ENCODE measurements around the gene THSD4. TPM values are rescaled to one million over a fixed set of nuclear protein-coding genes. Genes with fewer than 3 reads are reported as not detected.
"Not testable (repeated sequence)": the region's sequence is repeated elsewhere in the genome, so short reads cannot be mapped to it uniquely, and the experiment has no call there.

Gene THSD4
- total and polyA plus RNA-seq, 5 donors from 2014 or later: not detected

- ATAC-seq (ENCODE audit: low read depth in 2 of 2): no peak
- Histone ChIP-seq H3K4me1 (ENCODE audit: control insufficient read depth, insufficient read depth, low read length, poor library complexity, severe bottlenecking) (no peaks in the 10 kb centered on the region), H3K27ac (ENCODE audit: insufficient read depth, low read length, poor library complexity, severe bottlenecking) (no peak overlapping the region), H3K4me3 (ENCODE audit: low read depth, low read length) (no peak overlapping the region), H3K9me3 (ENCODE audit: control insufficient read depth in 2 of 2, low read length in 2 of 2) (no peaks in the 10 kb centered on the region), H3K36me3 (ENCODE audit: control insufficient read depth, insufficient read depth, low read length) (no peaks in the 10 kb centered on the region), H3K27me3 (ENCODE audit: control insufficient read depth, insufficient read depth, low read length) (no peaks in the 10 kb centered on the region)
- H3K27me3 Mint-ChIP-seq: peaks cover 24% of the 10 kb centered on the region
- H3K36me3 Mint-ChIP-seq: no peaks in the 10 kb centered on the region
- H3K9me3 Mint-ChIP-seq: peaks cover 0 to 3% (median 0%) of the 10 kb centered on the region in 7 donors
- no peak overlapping the region for H3K27ac Mint-ChIP-seq
- peaks cover 0 to 3% (median 0%) of the 10 kb centered on the region in 4 donors for H3K4me1 Mint-ChIP-seq
- H3K4me3 Mint-ChIP-seq: no peak overlapping the region
- DNase-seq: no peak
Measured at GRCh38 chr15:71716990-71717389, 601.7 kb downstream of the THSD4 start.

- peaks cover 0 to 3% (median 0%) of the 10 kb centered on the region in 7 donors for H3K9me3 Mint-ChIP-seq
- no peaks in the 10 kb centered on the region for H3K36me3 Mint-ChIP-seq
- H3K27ac Mint-ChIP-seq: no peak overlapping the region
- Histone ChIP-seq H3K27me3 (ENCODE audit: control insufficient read depth, insufficient read depth, low read length) (no peaks in the 10 kb centered on the region), H3K4me1 (ENCODE audit: control insufficient read depth, insufficient read depth, low read length, poor library complexity, severe bottlenecking) (no peaks in the 10 kb centered on the region), H3K36me3 (ENCODE audit: control insufficient read depth, insufficient read depth, low read length) (no peaks in the 10 kb centered on the region), H3K4me3 (ENCODE audit: low read depth, low read length) (no peak overlapping the region), H3K27ac (ENCODE audit: insufficient read depth, low read length, poor library complexity, severe bottlenecking) (no peak overlapping the region), H3K9me3 (ENCODE audit: control insufficient read depth in 2 of 2, low read length in 2 of 2) (no peaks in the 10 kb centered on the region)
- ATAC-seq (ENCODE audit: low read depth in 2 of 2) (no peak), DNase-seq (no peak)
- peaks cover 20% of the 10 kb centered on the region for H3K27me3 Mint-ChIP-seq
- no peaks in the 10 kb centered on the region for H3K4me1 Mint-ChIP-seq
- H3K4me3 Mint-ChIP-seq: no peak overlapping the region
Measured at GRCh38 chr15:71718116-71718910, 603.0 kb downstream of the THSD4 start.

- Histone ChIP-seq H3K4me1 (ENCODE audit: control insufficient read depth, insufficient read depth, low read length, poor library complexity, severe bottlenecking) (no peaks in the 10 kb centered on the region), H3K4me3 (ENCODE audit: low read depth, low read length) (no peak overlapping the region), H3K36me3 (ENCODE audit: control insufficient read depth, insufficient read depth, low read length) (no peaks in the 10 kb centered on the region), H3K27ac (ENCODE audit: insufficient read depth, low read length, poor library complexity, severe bottlenecking) (no peak overlapping the region), H3K9me3 (ENCODE audit: control insufficient read depth in 2 of 2, low read length in 2 of 2) (no peaks in the 10 kb centered on the region), H3K27me3 (ENCODE audit: control insufficient read depth, insufficient read depth, low read length) (no peaks in the 10 kb centered on the region)
- Mint-ChIP-seq H3K4me1 (no peaks in the 10 kb centered on the region), H3K27ac (no peak overlapping the region), H3K27me3 (peaks cover 14% of the 10 kb centered on the region), H3K9me3 (peaks cover 0 to 3% (median 0%) of the 10 kb centered on the region in 7 donors), H3K36me3 (no peaks in the 10 kb centered on the region), H3K4me3 (no peak overlapping the region)
- DNase-seq (no peak), ATAC-seq (ENCODE audit: low read depth in 2 of 2) (no peak)
Measured at GRCh38 chr15:71723344-71723743, 608.1 kb downstream of the THSD4 start.

- H3K4me1 Mint-ChIP-seq; H3K27ac ChIP-seq (ENCODE audit: insufficient read depth, low read length, poor library complexity, severe bottlenecking); H3K4me1 ChIP-seq (ENCODE audit: control insufficient read depth, insufficient read depth, low read length, poor library complexity, severe bottlenecking); H3K36me3 Mint-ChIP-seq; H3K27ac Mint-ChIP-seq; H3K27me3 ChIP-seq (ENCODE audit: control insufficient read depth, insufficient read depth, low read length); DNase-seq; H3K4me3 ChIP-seq (ENCODE audit: low read depth, low read length); H3K9me3 ChIP-seq (ENCODE audit: control insufficient read depth in 2 of 2, low read length in 2 of 2); H3K27me3 Mint-ChIP-seq; ATAC-seq (ENCODE audit: low read depth in 2 of 2); H3K9me3 Mint-ChIP-seq; H3K4me3 Mint-ChIP-seq; H3K36me3 ChIP-seq (ENCODE audit: control insufficient read depth, insufficient read depth, low read length): not testable (repeated sequence)
Measured at GRCh38 chr15:71725207-71725955, 610.1 kb downstream of the THSD4 start.

GRCh38 chr15:71728881-71729280, 613.6 kb downstream of the THSD4 start:
- Histone ChIP-seq H3K4me1 (ENCODE audit: control insufficient read depth, insufficient read depth, low read length, poor library complexity, severe bottlenecking) (no peaks in the 10 kb centered on the region), H3K27me3 (ENCODE audit: control insufficient read depth, insufficient read depth, low read length) (no peaks in the 10 kb centered on the region), H3K9me3 (ENCODE audit: control insufficient read depth in 2 of 2, low read length in 2 of 2) (no peaks in the 10 kb centered on the region), H3K27ac (ENCODE audit: insufficient read depth, low read length, poor library complexity, severe bottlenecking) (no peak overlapping the region), H3K36me3 (ENCODE audit: control insufficient read depth, insufficient read depth, low read length) (no peaks in the 10 kb centered on the region), H3K4me3 (ENCODE audit: low read depth, low read length) (no peak overlapping the region)
- ATAC-seq (ENCODE audit: low read depth in 2 of 2): no peak
- no peak overlapping the region for H3K4me3 Mint-ChIP-seq
- H3K27ac Mint-ChIP-seq: no peak overlapping the region
- no peaks in the 10 kb centered on the region for H3K36me3 Mint-ChIP-seq
- H3K27me3 Mint-ChIP-seq: no peaks in the 10 kb centered on the region
- no peaks in the 10 kb centered on the region for H3K9me3 Mint-ChIP-seq
- no peak for DNase-seq
- no peaks in the 10 kb centered on the region for H3K4me1 Mint-ChIP-seq

GRCh38 chr15:71729319-71729718, 614.0 kb downstream of the THSD4 start:
- ATAC-seq (ENCODE audit: low read depth in 2 of 2): no peak
- Histone ChIP-seq H3K36me3 (ENCODE audit: control insufficient read depth, insufficient read depth, low read length) (no peaks in the 10 kb centered on the region), H3K27ac (ENCODE audit: insufficient read depth, low read length, poor library complexity, severe bottlenecking) (no peak overlapping the region), H3K27me3 (ENCODE audit: control insufficient read depth, insufficient read depth, low read length) (no peaks in the 10 kb centered on the region), H3K9me3 (ENCODE audit: control insufficient read depth in 2 of 2, low read length in 2 of 2) (no peaks in the 10 kb centered on the region), H3K4me3 (ENCODE audit: low read depth, low read length) (no peak overlapping the region), H3K4me1 (ENCODE audit: control insufficient read depth, insufficient read depth, low read length, poor library complexity, severe bottlenecking) (no peaks in the 10 kb centered on the region)
- Mint-ChIP-seq H3K9me3 (no peaks in the 10 kb centered on the region), H3K36me3 (no peaks in the 10 kb centered on the region), H3K27ac (no peak overlapping the region), H3K27me3 (no peaks in the 10 kb centered on the region), H3K4me3 (no peak overlapping the region), H3K4me1 (no peaks in the 10 kb centered on the region)
- DNase-seq: no peak

GRCh38 chr15:71730277-71731144, 615.2 kb downstream of the THSD4 start:
- Histone ChIP-seq H3K4me1 (ENCODE audit: control insufficient read depth, insufficient read depth, low read length, poor library complexity, severe bottlenecking) (no peaks in the 10 kb centered on the region), H3K9me3 (ENCODE audit: control insufficient read depth in 2 of 2, low read length in 2 of 2) (no peaks in the 10 kb centered on the region), H3K36me3 (ENCODE audit: control insufficient read depth, insufficient read depth, low read length) (no peaks in the 10 kb centered on the region), H3K27ac (ENCODE audit: insufficient read depth, low read length, poor library complexity, severe bottlenecking) (no peak overlapping the region), H3K4me3 (ENCODE audit: low read depth, low read length) (no peak overlapping the region), H3K27me3 (ENCODE audit: control insufficient read depth, insufficient read depth, low read length) (no peaks in the 10 kb centered on the region)
- no peak overlapping the region for H3K4me3 Mint-ChIP-seq
- no peaks in the 10 kb centered on the region for H3K36me3 Mint-ChIP-seq
- H3K27ac Mint-ChIP-seq: no peak overlapping the region
- ATAC-seq (ENCODE audit: low read depth in 2 of 2) (no peak), DNase-seq (peak in 2 of 3 donors; percentile 15 to 63)
- H3K9me3 Mint-ChIP-seq: no peaks in the 10 kb centered on the region
- H3K27me3 Mint-ChIP-seq: no peaks in the 10 kb centered on the region
- H3K4me1 Mint-ChIP-seq: no peaks in the 10 kb centered on the region
